Measurements from ENCODE around the gene ARF4. TPM values are rescaled to one million over a fixed set of nuclear protein-coding genes. Genes with fewer than 3 reads are reported as not detected.

Gene ARF4
- total and polyA plus RNA-seq, 10 of the 15 experiments (the other 5 are each of a cell fraction or from before 2014, with no cell fraction given) = 66.2 to 283 (median 128) TPM

DNA sequence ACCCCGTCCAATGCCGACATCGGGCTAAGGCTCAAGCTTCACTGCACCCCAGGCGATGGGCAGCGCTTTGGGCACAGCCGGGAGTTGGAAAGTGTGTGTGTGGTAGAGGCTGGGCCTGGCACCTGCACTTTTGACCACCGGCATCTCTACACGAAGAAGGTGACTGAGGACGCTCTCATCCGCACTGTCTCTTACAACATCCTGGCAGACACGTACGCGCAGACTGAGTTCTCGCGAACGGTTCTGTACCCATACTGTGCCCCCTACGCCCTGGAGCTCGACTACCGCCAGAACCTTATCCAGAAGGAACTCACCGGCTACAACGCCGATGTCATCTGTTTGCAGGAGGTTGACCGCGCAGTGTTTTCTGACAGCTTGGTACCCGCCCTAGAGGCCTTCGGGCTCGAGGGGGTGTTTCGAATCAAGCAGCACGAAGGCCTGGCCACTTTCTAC is 40.0 kb downstream of the ARF4 start:
- ChIA-PET SMC1A (ENCODE audit: uncharacterized antibody, unreplicated experiment) (interaction anchor here (0.5 to 2.6 kb wide), 5 partner anchors 10 to 329 kb away, joined by 4 to 14 read pairs (median 5); partner anchors contain the start of gene ARF4), POLR2A (interaction anchor here (1.1 to 5.5 kb wide), 2 partner anchors 35 to 41 kb away, joined by 3 to 36 read pairs; partner anchors contain the start of gene ARF4), RAD21 (ENCODE audit: unreplicated experiment) (interaction anchor here (0.8 to 3.7 kb wide), 3 partner anchors 40 to 132 kb away, joined by 3 to 22 read pairs (median 9); partner anchors contain the start of gene ARF4), CTCF (interaction anchor here (1.4 to 1.6 kb wide), 3 partner anchors 132 to 299 kb away, joined by 3 to 4 read pairs (median 4); no protein-coding TSS in a partner anchor)
- Histone ChIP-seq H3K4me3 (peak overlapping the region; percentile 76), H3K4me1 (ENCODE audit: control insufficient read depth, insufficient read depth, low read length) (no peaks in the 10 kb centered on the region; the same call in none of the 2 replicates), H2AFZ (ENCODE audit: control insufficient read depth, low read depth, low read length) (peak overlapping the region; percentile 100), H3K79me2 (ENCODE audit: control insufficient read depth, insufficient read depth, low read length) (peaks cover 65% of the 10 kb centered on the region), H3K27ac (ENCODE audit: control insufficient read depth, insufficient read depth) (peak overlapping the region; percentile 99), H3K4me2 (ENCODE audit: control insufficient read depth, insufficient read depth) (peak overlapping the region; percentile 85), H3K27me3 (replicated peaks in 1 of 2; ENCODE audit: control insufficient read depth in 2 of 2, insufficient read depth in 2 of 2, low read length in 1 of 2) (no peaks in the 10 kb centered on the region), H3K36me3 (ENCODE audit: control insufficient read depth in 2 of 2, insufficient read depth in 2 of 2, low read length in 1 of 2) (peaks cover 0 to 14% of the 10 kb centered on the region in 2 experiments; a peak in 2 of 4 replicates), H3K9me3 (replicated peaks; ENCODE audit: control insufficient read depth, insufficient read depth, low read length) (no peaks in the 10 kb centered on the region), H4K20me1 (ENCODE audit: control insufficient read depth, insufficient read depth) (no peaks in the 10 kb centered on the region), H3K9ac (ENCODE audit: control insufficient read depth, insufficient read depth, low read length) (peak overlapping the region; percentile 96)
- FAIRE-seq = no peak
- in situ Hi-C loops (cut with MboI) (no loop called here), intact Hi-C loops (cut with micrococcal nuclease; ENCODE audit: unreplicated experiment) (loop anchor here (2.0 to 5.0 kb wide), 2 partner anchors 40 to 135 kb away; partner anchors contain the start of genes ARF4 and DENND6A)
- BruUV-seq (replicated peaks) = no TSS peak
- no peak for DNase-seq (ENCODE audit: low read depth, low spot score)
- WGBS (ENCODE audit: insufficient coverage, insufficient replicate concordance, low lambda C conversion rate, missing lambda C conversion rate) = 1% methylated on average over 29 of the region's 29 CpGs
- ATAC-seq = peak; percentile 60
- no peak for TF ChIP-seq CBX5 (IDR thresholded peaks at IDR 0.05; ENCODE audit: low read depth)
- TF ChIP-seq CHD4 (IDR thresholded peaks at IDR 0.05) = no peak
- TF ChIP-seq, protein P1, sequence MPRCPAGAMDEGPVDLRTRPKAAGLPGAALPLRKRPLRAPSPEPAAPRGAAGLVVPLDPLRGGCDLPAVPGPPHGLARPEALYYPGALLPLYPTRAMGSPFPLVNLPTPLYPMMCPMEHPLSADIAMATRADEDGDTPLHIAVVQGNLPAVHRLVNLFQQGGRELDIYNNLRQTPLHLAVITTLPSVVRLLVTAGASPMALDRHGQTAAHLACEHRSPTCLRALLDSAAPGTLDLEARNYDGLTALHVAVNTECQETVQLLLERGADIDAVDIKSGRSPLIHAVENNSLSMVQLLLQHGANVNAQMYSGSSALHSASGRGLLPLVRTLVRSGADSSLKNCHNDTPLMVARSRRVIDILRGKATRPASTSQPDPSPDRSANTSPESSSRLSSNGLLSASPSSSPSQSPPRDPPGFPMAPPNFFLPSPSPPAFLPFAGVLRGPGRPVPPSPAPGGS (IDR thresholded peaks at IDR 0.05; ENCODE audit: borderline replicate concordance, insufficient read depth, low read depth, low read length, poor library complexity, severe bottlenecking) = no peak
- no peak for TF ChIP-seq E2F8 (IDR thresholded peaks at IDR 0.05; ENCODE audit: low read depth, partially characterized antibody)
- TF ChIP-seq POLR2AphosphoS5 (IDR thresholded peaks at IDR 0.05; ENCODE audit: low read length) = peak; percentile 64; the same call in 1 of the 2 replicates
- TF ChIP-seq LARP7 (IDR thresholded peaks at IDR 0.05) = no peak
- TF ChIP-seq ATF7 (IDR thresholded peaks at IDR 0.05; ENCODE audit: low read depth) = no peak
- 0 out of 2 replicates have a peak, but pooled peaks have one; percentile 11 for TF ChIP-seq NKRF (conservative IDR thresholded peaks at IDR 0.05)
- no peak for TF ChIP-seq RAD51 (IDR thresholded peaks at IDR 0.05)
- no peak for TF ChIP-seq ASH2L (IDR thresholded peaks at IDR 0.05; ENCODE audit: borderline replicate concordance, low read depth)
- 0 out of 2 replicates have a peak, but pooled peaks have one; percentile 13 for TF ChIP-seq SMC3 (IDR thresholded peaks at IDR 0.05; ENCODE audit: borderline replicate concordance, low read length)
- TF ChIP-seq CBFB (IDR thresholded peaks at IDR 0.05; ENCODE audit: low read depth) = no peak
- TF ChIP-seq RUNX3 (IDR thresholded peaks at IDR 0.05; ENCODE audit: low read length) = 0 out of 2 replicates have a peak, but pooled peaks have one; percentile 11
- peak; percentile 71 for TF ChIP-seq POLR2A (IDR thresholded peaks at IDR 0.05; ENCODE audit: low read depth, low read length)
- no peak for TF ChIP-seq PAX8 (IDR thresholded peaks at IDR 0.05)
- TF ChIP-seq TCF3 (IDR thresholded peaks at IDR 0.05; ENCODE audit: borderline replicate concordance, insufficient read depth, low read depth, low read length) = no peak
- TF ChIP-seq WRNIP1 (IDR thresholded peaks at IDR 0.05; ENCODE audit: borderline replicate concordance, low read depth, low read length) = 0 out of 2 replicates have a peak, but pooled peaks have one; percentile 26
- no peak for TF ChIP-seq SP1 (IDR thresholded peaks at IDR 0.05; ENCODE audit: low read depth, low read length)
- no peak for TF ChIP-seq ESRRA (IDR thresholded peaks at IDR 0.05; ENCODE audit: low read length)
- no peak for TF ChIP-seq MYB (IDR thresholded peaks at IDR 0.05; ENCODE audit: borderline replicate concordance, low read depth, low read length)
